H1 (cell line): ENCODE data around the gene SPDYC. TPM values are rescaled to one million over a fixed set of nuclear protein-coding genes. Genes with fewer than 3 reads are reported as not detected.

Experiments used
- CTCF ChIA-PET: fragments of 300-600 bp; sonication (Branson Sonifier 250); formaldehyde crosslinking; loops from one replicate; lab custom pipeline; 2021; ENCODE audit not compliant: partially characterized antibody; lab: Charles Lee
- POLR2A ChIA-PET: fragments of 300-600 bp; sonication (Branson Sonifier 250); formaldehyde crosslinking; loops from one replicate; lab custom pipeline; 2021; ENCODE audit warnings: inconsistent platforms; ENCODE audit not compliant: partially characterized antibody; lab: Charles Lee
- DNase-seq, 2 experiments: peaks; one replicate each; pipeline versions ENCODE4 v3.0.0 to v3.0.0-alpha.2; 2010 to 2022; ENCODE audit warnings: low spot score in 2 of 2, low read depth in 1 of 2, mixed read lengths in 1 of 2
- FAIRE-seq: peaks from 2 replicates; lab custom pipeline; 2011; peaks lifted over from hg19 to GRCh38; lab: Jason Lieb, UNC
- H2AFZ ChIP-seq: 2 replicates; pipeline ENCODE4 v1.8.1; 2012; ENCODE audit warnings: low read length, inconsistent platforms
- H2AK5ac ChIP-seq: 2 replicates; pipeline ENCODE4 v1.6.1; 2013; ENCODE audit warnings: low read depth, low read length
- H2BK120ac ChIP-seq: replicated peaks from 2 replicates; pipeline ENCODE3; 2013; ENCODE audit warnings: low read depth, low read length, inconsistent platforms
- H2BK12ac ChIP-seq: 2 replicates; pipeline ENCODE4 v1.6.1; 2013; ENCODE audit warnings: low read depth, low read length
- H2BK15ac ChIP-seq: 2 replicates; pipeline ENCODE4 v1.6.1; 2013; ENCODE audit warnings: low read length
- H2BK20ac ChIP-seq: 2 replicates; pipeline ENCODE4 v1.6.1; 2013; ENCODE audit warnings: low read length
- H2BK5ac ChIP-seq: 2 replicates; pipeline ENCODE4 v1.6.1; 2013; ENCODE audit warnings: low read depth, low read length
- H3K14ac ChIP-seq: 2 replicates; pipeline ENCODE4 v1.6.1; 2013; ENCODE audit warnings: inconsistent platforms; ENCODE audit not compliant: insufficient read length
- H3K18ac ChIP-seq: 2 replicates; pipeline ENCODE4 v1.6.1; 2013; ENCODE audit warnings: low read length; ENCODE audit errors: extremely low read depth
- H3K23ac ChIP-seq: 2 replicates; pipeline ENCODE4 v1.6.1; 2013; ENCODE audit warnings: inconsistent platforms; ENCODE audit not compliant: insufficient read length
- H3K23me2 ChIP-seq: 2 replicates; pipeline ENCODE4 v1.6.1; 2013; ENCODE audit warnings: low read depth, low read length
- H3K27ac ChIP-seq: 2 replicates; pipeline ENCODE4 v1.6.1; 2011; ENCODE audit warnings: low read depth, low read length, inconsistent platforms
- H3K27me3 ChIP-seq, 4 experiments: replicated peaks in 1 of 4; 1 replicate in 1 of 4; 2 replicates in 3 of 4; pipeline versions ENCODE4 v1.6.1 to v1.8.1; 2011 to 2013; ENCODE audit warnings: low read length in 3 of 4, mild to moderate bottlenecking in 3 of 4, inconsistent platforms in 2 of 4, mixed read lengths in 2 of 4, moderate library complexity in 1 of 4; ENCODE audit not compliant: control insufficient read depth in 3 of 4, insufficient read depth in 3 of 4; ENCODE audit errors: extremely low read depth in 1 of 4
- H3K36me3 ChIP-seq, 4 experiments: 2 replicates each; pipeline versions ENCODE4 v1.6.1 to v1.8.1; 2011 to 2013; ENCODE audit warnings: mild to moderate bottlenecking in 4 of 4, low read length in 3 of 4, moderate library complexity in 2 of 4, control low read depth in 1 of 4, inconsistent platforms in 1 of 4; ENCODE audit not compliant: insufficient read depth in 4 of 4, control insufficient read depth in 2 of 4
- H3K4ac ChIP-seq: replicated peaks from 2 replicates; pipeline ENCODE3; 2013; ENCODE audit warnings: low read length, low read depth, mixed read lengths, inconsistent platforms; ENCODE audit not compliant: insufficient read length
- H3K4me1 ChIP-seq, 4 experiments: replicated peaks in 1 of 4; 1 replicate in 1 of 4; 2 replicates in 3 of 4; pipeline versions ENCODE4 v1.6.1 to v1.8.1; 2011 to 2013; ENCODE audit warnings: low read length in 3 of 4, inconsistent platforms in 2 of 4, mixed read lengths in 1 of 4; ENCODE audit not compliant: insufficient read depth in 4 of 4, control insufficient read depth in 3 of 4
- H3K4me2 ChIP-seq, 2 experiments: 2 replicates each; pipeline versions ENCODE4 v1.6.1 to v1.8.1; 2011 to 2013; ENCODE audit warnings: low read depth in 2 of 2, low read length in 2 of 2, control low read depth in 1 of 2, inconsistent platforms in 1 of 2, mild to moderate bottlenecking in 1 of 2; ENCODE audit not compliant: insufficient read depth in 1 of 2
- H3K4me3 ChIP-seq, 4 experiments: fragments of 200-600, 300-600 bp in 1 of 4; sonication (generic), shearing (Covaris generic), sonication (Bioruptor Twin) in 1 of 4; 2 replicates each; pipeline versions ENCODE4 v1.5.1 to v1.8.1; 2011 to 2016; ENCODE audit warnings: low read length in 4 of 4, low read depth in 3 of 4, control low read depth in 2 of 4, inconsistent platforms in 2 of 4, mild to moderate bottlenecking in 2 of 4, mixed read lengths in 1 of 4, moderate library complexity in 1 of 4; ENCODE audit not compliant: insufficient read depth in 2 of 4; ENCODE audit errors: extremely low read depth in 1 of 4
- H3K56ac ChIP-seq: replicated peaks from 2 replicates; pipeline ENCODE3; 2013; ENCODE audit warnings: low read depth, mild to moderate bottlenecking, mixed read lengths, low read length, inconsistent platforms; ENCODE audit not compliant: insufficient read length
- H3K79me1 ChIP-seq: 2 replicates; pipeline ENCODE4 v1.6.1; 2013; ENCODE audit warnings: low read depth, low read length, control low read depth
- H3K79me2 ChIP-seq, 2 experiments: 2 replicates each; pipeline versions ENCODE4 v1.6.1 to v1.8.1; 2012 to 2013; ENCODE audit warnings: low read length in 2 of 2, mild to moderate bottlenecking in 2 of 2, inconsistent platforms in 1 of 2; ENCODE audit not compliant: insufficient read depth in 2 of 2, control insufficient read depth in 1 of 2
- H3K9ac ChIP-seq, 4 experiments: replicated peaks in 1 of 4; 1 replicate in 1 of 4; 2 replicates in 3 of 4; pipeline versions ENCODE4 v1.6.1 to v1.8.1; 2011 to 2013; ENCODE audit warnings: low read depth in 3 of 4, low read length in 3 of 4, control low read depth in 2 of 4, mild to moderate bottlenecking in 2 of 4, moderate library complexity in 2 of 4, inconsistent platforms in 1 of 4; ENCODE audit errors: extremely low read depth in 1 of 4
- H3K9me3 ChIP-seq, 2 experiments: 2 replicates each; pipeline versions ENCODE4 v1.6.1 to v1.8.1; 2012 to 2013; ENCODE audit warnings: mild to moderate bottlenecking in 2 of 2, moderate library complexity in 2 of 2, control low read depth in 1 of 2, inconsistent platforms in 1 of 2, low read depth in 1 of 2, low read length in 1 of 2, mixed read lengths in 1 of 2; ENCODE audit not compliant: insufficient read depth in 2 of 2
- H4K20me1 ChIP-seq, 2 experiments: replicated peaks in 1 of 2; 2 replicates each; pipeline versions ENCODE3 to v1.8.1; 2011 to 2013; ENCODE audit warnings: inconsistent platforms in 2 of 2, low read length in 2 of 2, mild to moderate bottlenecking in 1 of 2; ENCODE audit not compliant: insufficient read depth in 2 of 2, control insufficient read depth in 1 of 2
- H4K5ac ChIP-seq: 2 replicates; pipeline ENCODE4 v1.6.1; 2013; ENCODE audit warnings: low read length, low read depth, mixed read lengths, inconsistent platforms; ENCODE audit not compliant: insufficient read length
- H4K8ac ChIP-seq: 2 replicates; pipeline ENCODE4 v1.8.0; 2013; ENCODE audit warnings: mild to moderate bottlenecking, moderate library complexity, low read length, inconsistent platforms; ENCODE audit not compliant: insufficient read depth; ENCODE audit errors: extremely low read depth
- H4K91ac ChIP-seq: replicated peaks from 2 replicates; pipeline ENCODE3; 2013; ENCODE audit warnings: low read length, mixed read lengths, inconsistent platforms; ENCODE audit not compliant: insufficient read length
- BCL11A ChIP-seq, 2 experiments: IDR thresholded peaks; one replicate each; pipeline ENCODE4 v1.6.1; 2011; ENCODE audit warnings: low read depth in 2 of 2, low read length in 2 of 2, mild to moderate bottlenecking in 2 of 2
- CHD2 ChIP-seq: IDR thresholded peaks from 2 replicates; pipeline ENCODE4 v1.6.1; 2012; ENCODE audit warnings: low read length, improper control_type of control experiment
- CREB1 ChIP-seq: IDR thresholded peaks from 2 replicates; pipeline ENCODE4 v1.6.1; 2012; ENCODE audit warnings: inconsistent platforms
- GABPA ChIP-seq: IDR thresholded peaks from 2 replicates; pipeline ENCODE4 v1.6.1; 2011; ENCODE audit warnings: mild to moderate bottlenecking, low read length, moderate library complexity, borderline replicate concordance; ENCODE audit not compliant: insufficient read depth
- HDAC2 ChIP-seq, 2 experiments: fragments of 300-600 bp in 1 of 2; sonication (generic) in 1 of 2; IDR thresholded peaks; 2 replicates each; pipeline ENCODE4 v1.6.1; 2011 to 2012; ENCODE audit warnings: low read depth in 2 of 2, low read length in 2 of 2, mild to moderate bottlenecking in 2 of 2, moderate library complexity in 2 of 2, borderline replicate concordance in 1 of 2, inconsistent platforms in 1 of 2
- PHF8 ChIP-seq: fragments of 200-600 bp; sonication (generic); conservative IDR thresholded peaks from 2 replicates; pipeline ENCODE4 v1.7.1; 2012; ENCODE audit warnings: low read depth, mild to moderate bottlenecking, inconsistent platforms, low read length, moderate library complexity
- TAF1 ChIP-seq: IDR thresholded peaks from 2 replicates; pipeline ENCODE4 v1.6.1; 2011; ENCODE audit warnings: mild to moderate bottlenecking, low read depth, low read length
- TAF7 ChIP-seq: optimal IDR thresholded peaks from 2 replicates; pipeline ENCODE3; 2011; ENCODE audit warnings: low read depth, mild to moderate bottlenecking, inconsistent platforms, low read length, moderate library complexity, borderline replicate concordance
- WGBS, 2 experiments: shearing (Covaris generic) in 1 of 2; methylation state at CpG; one replicate each; pipeline versions ENCODE4 v1.1.6 to v1.1.7; 2013 to 2015; ENCODE audit warnings: low lambda C conversion rate in 2 of 2, mixed read lengths in 2 of 2, inconsistent platforms in 1 of 2, low coverage in 1 of 2, missing lambda C conversion rate in 1 of 2; ENCODE audit not compliant: insufficient replicate concordance in 2 of 2, insufficient coverage in 1 of 2, insufficient read length in 1 of 2; ENCODE audit errors: extremely low coverage in 1 of 2, missing lambda C conversion rate in 1 of 2; 5-methylcytosine and 5-hydroxymethylcytosine counted together
- polyA plus RNA-seq, 7 experiments: library from polyadenylated mRNA; depleted of rRNA in 3 of 7; stranded (reverse) in 5 of 7; unstranded in 2 of 7; fragments of >200 nt in 5 of 7; fragments of 200-250 nt in 2 of 7; gene quantifications; 1 replicate in 5 of 7; 2 replicates in 1 of 7; 4 replicates in 1 of 7; pipeline versions ENCODE4 v1.2.1 to v1.2.3, GENCODE V29; 2011 to 2013; ENCODE audit warnings: missing spikeins in 2 of 7, mixed read lengths in 2 of 7
- total RNA-seq: library from RNA; stranded (reverse); fragmentation: NEBNext Ultra II Directional; extraction: Animal tissue kit (Norgen Biotek cat#: 25700); gene quantifications from 2 replicates; pipeline ENCODE4 v1.2.1, GENCODE V29; 2021
- TF ChIP-seq, protein P1 (sequence below): IDR thresholded peaks from 2 replicates; pipeline ENCODE4 v1.6.1; 2011; ENCODE audit warnings: low read depth, mild to moderate bottlenecking, low read length; ENCODE audit not compliant: insufficient read depth
- TF ChIP-seq, protein P2 (sequence below): IDR thresholded peaks from 2 replicates; pipeline ENCODE4 v1.6.1; 2012; ENCODE audit warnings: inconsistent platforms

Gene SPDYC
- total and polyA plus RNA-seq, 2 of the 8 experiments (the other 6 are each of a cell fraction or from before 2014, with no cell fraction given): 0.15 TPM; not detected in 1

DNA sequence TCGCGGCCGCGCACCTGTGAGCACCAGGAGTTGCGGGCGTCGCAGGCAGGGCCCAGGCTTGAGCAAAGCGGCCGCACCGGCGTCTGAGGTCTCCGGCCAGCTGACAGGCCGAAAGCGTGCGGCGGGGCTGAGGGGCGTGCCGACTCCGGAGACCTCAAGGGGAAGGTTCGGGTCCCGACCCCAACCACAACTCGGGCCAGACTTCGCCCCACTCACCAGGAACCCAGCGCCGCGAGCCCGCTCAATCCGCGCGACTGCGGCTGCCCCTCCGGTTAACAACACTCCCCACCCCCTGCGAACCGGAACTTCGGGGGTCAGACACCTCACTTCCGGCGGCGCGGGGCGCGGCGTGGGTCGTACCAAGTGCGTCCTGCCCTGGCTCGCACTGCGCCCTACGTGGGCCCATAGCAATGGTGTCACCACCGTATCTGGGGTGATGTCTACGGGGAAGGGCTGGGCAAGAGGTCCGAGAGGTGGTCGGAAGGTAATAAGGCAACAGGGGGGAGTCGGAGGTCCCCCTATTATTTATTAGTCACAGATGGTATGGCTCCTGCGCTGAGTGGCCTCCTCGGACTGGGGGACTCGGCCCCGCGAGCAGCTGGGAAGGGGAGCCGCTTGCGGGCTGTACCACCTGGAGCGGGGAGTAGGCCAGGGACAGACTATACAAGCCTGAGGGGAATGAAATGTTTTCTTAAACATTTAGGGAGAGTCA lies 35.6 kb upstream of the SPDYC start, which contains the start of gene SYVN1:
Gene SYVN1 (minus strand): TSS at position 280 of the 712 bp plus-strand sequence. CDS start 918 bp downstream, outside the sequence.
- peaks cover 14% of the 10 kb centered on the region for H3K23me2 ChIP-seq
- H2AFZ ChIP-seq: peak within 1 kb of the TSS; percentile 82
- H2BK5ac ChIP-seq: peak within 1 kb of the TSS; percentile 100
- H3K4ac ChIP-seq: peak within 1 kb of the TSS; percentile 97
- POLR2A ChIA-PET: interaction anchor here (0.6 to 15.8 kb wide), 25 partner anchors 7 to 257 kb away, joined by 3 to 305 read pairs (median 4); partner anchors contain the start of genes CAPN1, FAU, GPHA2 and MRPL49
- H3K27me3 ChIP-seq: no peaks in the 10 kb centered on the region
- peak within 1 kb of the TSS; percentile 88 to 99 (median 98) for H3K9ac ChIP-seq
- no peak within 1 kb of the TSS for H3K23ac ChIP-seq
- H2BK15ac ChIP-seq: peak within 1 kb of the TSS; percentile 100
- H3K18ac ChIP-seq: peak within 1 kb of the TSS; percentile 99
- peak within 1 kb of the TSS; percentile 99 for H3K14ac ChIP-seq
- no peaks in the 10 kb centered on the region; a peak in 1 of 4 replicates for H3K9me3 ChIP-seq
- peaks cover 0 to 15% of the 10 kb centered on the region in 2 experiments; a peak in 1 of 4 replicates for H3K79me2 ChIP-seq
- H2AK5ac ChIP-seq: no peak within 1 kb of the TSS
- H3K27ac ChIP-seq: peak within 1 kb of the TSS; percentile 99
- CTCF ChIA-PET: interaction anchor here (0.6 to 3.0 kb wide), 11 partner anchors 11 to 1194 kb away, joined by 3 to 14 read pairs (median 4); partner anchors contain the start of genes CAPN1 and TM7SF2
- peaks cover 11 to 24% (median 20%) of the 10 kb centered on the region in 4 experiments; a peak in 7 of 8 replicates for H3K36me3 ChIP-seq
- peak within 1 kb of the TSS; percentile 100 for H2BK12ac ChIP-seq
- H3K4me3 ChIP-seq: peak within 1 kb of the TSS; percentile 84 to 94 (median 88)
- H3K79me1 ChIP-seq: peaks cover 3% of the 10 kb centered on the region; the same call in 1 of the 2 replicates
- no peak within 1 kb of the TSS for H2BK120ac ChIP-seq
- H2BK20ac ChIP-seq: no peak within 1 kb of the TSS
- H4K20me1 ChIP-seq: peaks cover 0 to 10% of the 10 kb centered on the region in 2 experiments
- DNase-seq: peak in 1 of 2 experiments; percentile 94
- peaks cover 0 to 13% (median 7%) of the 10 kb centered on the region in 4 experiments; a peak in 6 of 7 replicates for H3K4me1 ChIP-seq
- H3K4me2 ChIP-seq: peak within 1 kb of the TSS; percentile 77 to 91
- H4K8ac ChIP-seq: peak within 1 kb of the TSS; percentile 98
- H4K91ac ChIP-seq: peak within 1 kb of the TSS; percentile 100
- FAIRE-seq: no peak
- peak within 1 kb of the TSS; percentile 100 for H4K5ac ChIP-seq
- 1% methylated on average over 53 of the region's 60 CpGs; no CpG with 5 or more reads in 1 of the 2 experiments for WGBS, 2 experiments
- peak within 1 kb of the TSS; percentile 85 for H3K56ac ChIP-seq
- TF ChIP-seq BCL11A (IDR thresholded peaks at IDR 0.05; ENCODE audit: low read depth in 2 of 2, low read length in 2 of 2) (no peak), TAF7 (no peak), CREB1 (peak; percentile 79; the same call in 1 of the 2 replicates), HDAC2 (IDR thresholded peaks at IDR 0.05; ENCODE audit: borderline replicate concordance in 1 of 2, low read depth in 2 of 2, low read length in 2 of 2) (peak in 1 of 2 experiments; percentile 92; a peak in 1 of 4 replicates), CHD2 (0 out of 2 replicates have a peak, but pooled peaks have one; percentile 44), GABPA (peak; percentile 92), TAF1 (peak; percentile 66), PHF8 (peak; percentile 87)
- TF ChIP-seq, protein P1, sequence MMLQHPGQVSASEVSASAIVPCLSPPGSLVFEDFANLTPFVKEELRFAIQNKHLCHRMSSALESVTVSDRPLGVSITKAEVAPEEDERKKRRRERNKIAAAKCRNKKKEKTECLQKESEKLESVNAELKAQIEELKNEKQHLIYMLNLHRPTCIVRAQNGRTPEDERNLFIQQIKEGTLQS: no peak
- TF ChIP-seq, protein P2, sequence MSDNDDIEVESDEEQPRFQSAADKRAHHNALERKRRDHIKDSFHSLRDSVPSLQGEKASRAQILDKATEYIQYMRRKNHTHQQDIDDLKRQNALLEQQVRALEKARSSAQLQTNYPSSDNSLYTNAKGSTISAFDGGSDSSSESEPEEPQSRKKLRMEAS: peak; percentile 27; the same call in 1 of the 2 replicates
